SK-N-SH treated with all-trans-retinoic acid at 6 μM for 48 hours (cell line): Measurements from ENCODE around the gene NPB.

Source experiments
- ATAC-seq: fragments of 200-7000 bp; cut with Tn5 transposase; 3 replicates; pipeline ENCODE4 v1.9.1; 2020; ENCODE audit warnings: mild to moderate bottlenecking, moderate library complexity
- ARNTL ChIP-seq: fragments of 450-650 bp; formaldehyde crosslinking; IDR thresholded peaks from 2 replicates; pipeline ENCODE4 v1.5.0; 2020; ENCODE audit warnings: low read depth, mild to moderate bottlenecking, moderate library complexity, borderline replicate concordance
- BACH2 ChIP-seq: fragments of 250-450 bp; sonication (Bioruptor Pico); IDR thresholded peaks from 2 replicates; pipeline ENCODE4 v1.9.0; 2021; ENCODE audit warnings: mild to moderate bottlenecking, borderline replicate concordance
- CREB5 ChIP-seq: fragments of 250-450 bp; sonication (Bioruptor Pico); IDR thresholded peaks from 2 replicates; pipeline ENCODE4 v1.5.1; 2020; ENCODE audit warnings: low read depth, mild to moderate bottlenecking, moderate library complexity
- CSDC2 ChIP-seq: fragments of 250-450 bp; sonication (Bioruptor Pico); IDR thresholded peaks from 2 replicates; pipeline ENCODE4 v1.5.0; 2020; ENCODE audit warnings: mild to moderate bottlenecking, moderate library complexity
- ESRRG ChIP-seq: fragments of 250-450 bp; sonication (Bioruptor Pico); IDR thresholded peaks from 2 replicates; pipeline ENCODE4 v1.6.1; 2021; ENCODE audit warnings: mild to moderate bottlenecking
- GLIS3 ChIP-seq: fragments of 250-450 bp; sonication (Bioruptor Pico); IDR thresholded peaks from 2 replicates; pipeline ENCODE4 v1.5.0; 2020; ENCODE audit warnings: mild to moderate bottlenecking, moderate library complexity
- ISL1 ChIP-seq: fragments of 250-450 bp; sonication (Bioruptor Pico); IDR thresholded peaks from 2 replicates; pipeline ENCODE4 v2.1.2; 2022; ENCODE audit warnings: mild to moderate bottlenecking, moderate library complexity
- POU6F1 ChIP-seq: fragments of 250-450 bp; sonication (Bioruptor Pico); IDR thresholded peaks from 2 replicates; pipeline ENCODE4 v1.8.0; 2021; ENCODE audit warnings: low read depth, mild to moderate bottlenecking, moderate library complexity, borderline replicate concordance
- SNAI2 ChIP-seq: fragments of 250-450 bp; sonication (Bioruptor Pico); IDR thresholded peaks from 2 replicates; pipeline ENCODE4 v1.5.0; 2020; ENCODE audit warnings: mild to moderate bottlenecking, moderate library complexity
- TOX ChIP-seq: fragments of 250-450 bp; sonication (Bioruptor Pico); IDR thresholded peaks from 2 replicates; pipeline ENCODE4 v1.8.0; 2021; ENCODE audit warnings: mild to moderate bottlenecking, moderate library complexity, borderline replicate concordance
- TSHZ2 ChIP-seq: fragments of 250-450 bp; sonication (Bioruptor Pico); IDR thresholded peaks from 2 replicates; pipeline ENCODE4 v1.5.0; 2020; ENCODE audit warnings: mild to moderate bottlenecking, moderate library complexity
- ZC3H10 ChIP-seq: fragments of 250-450 bp; sonication (Bioruptor Pico); IDR thresholded peaks from 2 replicates; pipeline ENCODE4 v1.5.1; 2021; ENCODE audit warnings: mild to moderate bottlenecking, moderate library complexity
- ZFP3 ChIP-seq: fragments of 250-450 bp; sonication (Bioruptor Pico); IDR thresholded peaks from 2 replicates; pipeline ENCODE4 v1.5.0; 2020; ENCODE audit warnings: mild to moderate bottlenecking, moderate library complexity
- ZFP30 ChIP-seq: fragments of 450-650 bp; formaldehyde crosslinking; IDR thresholded peaks from 2 replicates; pipeline ENCODE4 v1.5.0; 2022; ENCODE audit warnings: mild to moderate bottlenecking, moderate library complexity
- ZNF565 ChIP-seq: fragments of 450-650 bp; formaldehyde crosslinking; conservative IDR thresholded peaks from 2 replicates; pipeline ENCODE4 v1.5.0; 2020; ENCODE audit warnings: low read depth, mild to moderate bottlenecking, moderate library complexity
- ZNF70 ChIP-seq: fragments of 450-650 bp; formaldehyde crosslinking; IDR thresholded peaks from 2 replicates; pipeline ENCODE4 v1.5.0; 2020; ENCODE audit warnings: mild to moderate bottlenecking, moderate library complexity
- ZNF8 ChIP-seq: fragments of 450-650 bp; formaldehyde crosslinking; IDR thresholded peaks from 2 replicates; pipeline ENCODE4 v1.5.0; 2020; ENCODE audit warnings: mild to moderate bottlenecking, moderate library complexity

The NPB gene

GRCh38 chr17:81903415-81903831 lies 1.4 kb downstream of the NPB start:
- TF ChIP-seq POU6F1 = no peak
- TF ChIP-seq ZNF70 (CRISPR knock-in tag) = no peak
- TF ChIP-seq ZFP3 (CRISPR knock-in tag) = no peak
- TF ChIP-seq TSHZ2 (CRISPR knock-in tag) = no peak
- no peak for TF ChIP-seq CREB5 (CRISPR knock-in tag)
- TF ChIP-seq GLIS3 (CRISPR knock-in tag) = no peak
- TF ChIP-seq ZFP30 (CRISPR knock-in tag) = no peak
- TF ChIP-seq ISL1 (CRISPR knock-in tag) = no peak
- no peak for TF ChIP-seq BACH2 (CRISPR knock-in tag)
- TF ChIP-seq, all 23 proteins: peak for 0
- no peak for ATAC-seq

GRCh38 chr17:81903896-81904599 lies 2.0 kb downstream of the NPB start:
- no peak for ATAC-seq
- no peak for TF ChIP-seq ZC3H10 (CRISPR knock-in tag)
- TF ChIP-seq CSDC2 (CRISPR knock-in tag) = no peak
- TF ChIP-seq ZFP30 (CRISPR knock-in tag) = no peak
- TF ChIP-seq GLIS3 (CRISPR knock-in tag) = no peak
- no peak for TF ChIP-seq BACH2 (CRISPR knock-in tag)
- no peak for TF ChIP-seq TOX
- TF ChIP-seq ARNTL (CRISPR knock-in tag) = no peak
- no peak for TF ChIP-seq ESRRG (CRISPR knock-in tag)
- TF ChIP-seq ZFP3 (CRISPR knock-in tag) = no peak

- no peak for ATAC-seq
- TF ChIP-seq ISL1 (CRISPR knock-in tag) (no peak), TOX (no peak), BACH2 (CRISPR knock-in tag) (no peak), CSDC2 (CRISPR knock-in tag) (no peak), POU6F1 (no peak), ZNF565 (no peak), SNAI2 (CRISPR knock-in tag) (no peak), ZNF8 (CRISPR knock-in tag) (no peak), GLIS3 (CRISPR knock-in tag) (no peak), TSHZ2 (CRISPR knock-in tag) (no peak), ZNF70 (CRISPR knock-in tag) (no peak)
- TF ChIP-seq, all 23 proteins: peak for 0
Observed at GRCh38 chr17:81904600-81905423, 2.8 kb downstream of the NPB start.
